Neuronal stem cell (in vitro differentiated cells): Measurements from ENCODE around the gene RNF11.

Experiments used
- DNase-seq: peaks from one replicate; pipeline ENCODE4 v3.0.0-alpha.2; 2013; ENCODE audit warnings: low spot score
- H2AFZ ChIP-seq: one replicate; pipeline ENCODE4 v1.6.1; 2013; ENCODE audit warnings: mild to moderate bottlenecking, low read length, inconsistent platforms
- H2AK5ac ChIP-seq: 2 replicates; pipeline ENCODE4 v1.6.1; 2013; ENCODE audit warnings: low read depth, mild to moderate bottlenecking, inconsistent platforms, low read length, moderate library complexity, mixed read lengths
- H2BK120ac ChIP-seq: 2 replicates; pipeline ENCODE4 v1.6.1; 2013; ENCODE audit warnings: low read depth, mild to moderate bottlenecking, inconsistent platforms, low read length, moderate library complexity, mixed read lengths
- H2BK12ac ChIP-seq: one replicate; pipeline ENCODE4 v1.6.1; 2013; ENCODE audit warnings: low read length, inconsistent platforms
- H2BK15ac ChIP-seq: 2 replicates; pipeline ENCODE4 v1.6.1; 2013; ENCODE audit warnings: mild to moderate bottlenecking, low read length, inconsistent platforms, mixed read lengths
- H2BK5ac ChIP-seq: one replicate; pipeline ENCODE4 v1.6.1; 2013; ENCODE audit warnings: inconsistent platforms, mild to moderate bottlenecking, low read length, moderate library complexity
- H3K14ac ChIP-seq: one replicate; pipeline ENCODE4 v1.6.1; 2013; ENCODE audit warnings: low read length, inconsistent platforms
- H3K18ac ChIP-seq: 2 replicates; pipeline ENCODE4 v1.6.1; 2013; ENCODE audit warnings: low read length, inconsistent platforms
- H3K23ac ChIP-seq: 2 replicates; pipeline ENCODE4 v1.6.1; 2013; ENCODE audit warnings: low read depth, mild to moderate bottlenecking, mixed read lengths, low read length, inconsistent platforms; ENCODE audit not compliant: poor library complexity
- H3K27ac ChIP-seq: replicated peaks from 3 replicates; pipeline ENCODE4 v1.5.1; 2013; ENCODE audit warnings: low read length, inconsistent platforms
- H3K27me3 ChIP-seq, 3 experiments: 2 replicates each; pipeline ENCODE4 v1.6.1; 2013; ENCODE audit warnings: low read length in 3 of 3, mild to moderate bottlenecking in 2 of 3, inconsistent platforms in 1 of 3, low read depth in 1 of 3, mixed read lengths in 1 of 3, moderate library complexity in 1 of 3; ENCODE audit not compliant: control insufficient read depth in 3 of 3, insufficient read depth in 3 of 3
- H3K36me3 ChIP-seq, 2 donors: replicated peaks in 1 of 2; 2 replicates each; pipeline ENCODE4 v1.6.1; 2013; ENCODE audit warnings: low read length in 2 of 2; ENCODE audit not compliant: control insufficient read depth in 2 of 2, insufficient read depth in 2 of 2
- H3K4ac ChIP-seq: 2 replicates; pipeline ENCODE4 v1.6.1; 2013; ENCODE audit warnings: inconsistent platforms, mild to moderate bottlenecking, low read length, moderate library complexity
- H3K4me1 ChIP-seq, 2 donors: 1 replicate in 1 of 2; 2 replicates in 1 of 2; pipeline ENCODE4 v1.6.1; 2013; ENCODE audit warnings: low read length in 2 of 2, low read depth in 1 of 2; ENCODE audit not compliant: control insufficient read depth in 2 of 2, insufficient read depth in 1 of 2
- H3K4me2 ChIP-seq: one replicate; pipeline ENCODE4 v1.6.1; 2013; ENCODE audit warnings: mild to moderate bottlenecking, low read length, inconsistent platforms; ENCODE audit not compliant: insufficient read depth, poor library complexity, severe bottlenecking
- H3K4me3 ChIP-seq, 2 donors: 2 replicates each; pipeline ENCODE4 v1.5.1; 2013; ENCODE audit warnings: low read length in 2 of 2, mild to moderate bottlenecking in 2 of 2, inconsistent platforms in 1 of 2, moderate library complexity in 1 of 2
- H3K79me1 ChIP-seq: one replicate; pipeline ENCODE4 v1.6.1; 2013; ENCODE audit warnings: low read depth, mild to moderate bottlenecking, inconsistent platforms, low read length, moderate library complexity
- H3K9ac ChIP-seq: one replicate; pipeline ENCODE4 v1.6.1; 2013; ENCODE audit warnings: mild to moderate bottlenecking, low read depth, low read length, inconsistent platforms; ENCODE audit not compliant: poor library complexity
- H3K9me3 ChIP-seq, 2 donors: replicated peaks in 1 of 2; 2 replicates each; pipeline versions ENCODE3 to v1.6.1; 2013; ENCODE audit warnings: low read length in 2 of 2, mild to moderate bottlenecking in 2 of 2, inconsistent platforms in 1 of 2, low read depth in 1 of 2, mixed read lengths in 1 of 2, moderate library complexity in 1 of 2; ENCODE audit not compliant: control insufficient read depth in 2 of 2, insufficient read depth in 1 of 2
- H4K8ac ChIP-seq: one replicate; pipeline ENCODE4 v1.6.1; 2013; ENCODE audit warnings: low read depth, mild to moderate bottlenecking, inconsistent platforms, low read length, moderate library complexity
- H4K91ac ChIP-seq: one replicate; pipeline ENCODE4 v1.6.1; 2013; ENCODE audit warnings: low read length, low read depth, mild to moderate bottlenecking, inconsistent platforms; ENCODE audit not compliant: poor library complexity
- WGBS, 2 donors: extraction: QIAGEN DNeasy Blood & Tissue Kit; methylation state at CpG; one replicate each; pipeline ENCODE4 v1.1.7; 2013; ENCODE audit warnings: missing lambda C conversion rate in 2 of 2, mixed read lengths in 1 of 2; ENCODE audit not compliant: insufficient read length in 2 of 2, insufficient replicate concordance in 1 of 2; ENCODE audit errors: extremely low coverage in 2 of 2; 5-methylcytosine and 5-hydroxymethylcytosine counted together

Gene RNF11

GRCh38 chr1:51266181-51266580 is 30.1 kb downstream of the RNF11 start:
- H2BK5ac ChIP-seq, result no peak overlapping the region
- no CpG with 5 or more reads among the region's 2 CpGs for WGBS, 2 donors
- H3K4me2 ChIP-seq, result no peak overlapping the region
- H3K9me3 ChIP-seq, result no peaks in the 10 kb centered on the region
- no peak overlapping the region for H3K9ac ChIP-seq
- H3K18ac ChIP-seq, result no peak overlapping the region
- H2AK5ac ChIP-seq, result no peak overlapping the region
- H4K8ac ChIP-seq, result no peak overlapping the region
- H2BK12ac ChIP-seq, result no peak overlapping the region
- no peaks in the 10 kb centered on the region for H3K79me1 ChIP-seq
- H3K4me3 ChIP-seq, result no peak overlapping the region
- no peak overlapping the region for H3K23ac ChIP-seq
- no peak overlapping the region for H2BK15ac ChIP-seq
- no peaks in the 10 kb centered on the region for H3K27me3 ChIP-seq
- no peak overlapping the region for H3K4ac ChIP-seq
- peaks cover 1 to 2% of the 10 kb centered on the region in 2 donors for H3K4me1 ChIP-seq
- no peak for DNase-seq
- peaks cover 0 to 21% of the 10 kb centered on the region in 2 donors for H3K36me3 ChIP-seq
- H2AFZ ChIP-seq, result no peak overlapping the region
- no peak overlapping the region for H2BK120ac ChIP-seq
- no peak overlapping the region for H3K14ac ChIP-seq
- no peak overlapping the region for H4K91ac ChIP-seq
- no peak overlapping the region for H3K27ac ChIP-seq

DNA sequence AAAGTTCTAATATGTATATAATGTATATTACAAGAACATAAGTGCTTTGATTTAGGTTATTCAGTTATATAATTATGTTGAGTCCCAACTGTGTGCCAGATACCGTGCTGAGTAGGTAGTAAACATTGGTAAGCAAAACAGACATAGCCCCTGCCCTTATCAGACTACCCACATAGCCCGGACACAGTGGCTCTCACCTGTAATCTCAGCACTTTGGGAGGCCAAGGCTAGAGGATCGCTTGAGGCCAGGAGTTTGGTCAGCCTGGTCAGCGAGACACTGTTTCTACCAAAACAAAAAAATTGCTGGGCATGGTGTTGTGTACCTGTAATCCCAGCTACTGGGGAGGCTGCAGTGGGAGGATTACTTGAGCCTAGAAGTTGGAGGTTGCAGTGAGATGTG is 30.7 kb downstream of the RNF11 start:
- Histone ChIP-seq H4K8ac (no peak overlapping the region), H3K23ac (no peak overlapping the region), H3K4me3 (no peak overlapping the region), H3K4ac (no peak overlapping the region), H4K91ac (no peak overlapping the region), H3K79me1 (no peaks in the 10 kb centered on the region), H2BK120ac (no peak overlapping the region), H2BK15ac (no peak overlapping the region), H3K4me2 (no peak overlapping the region), H3K14ac (no peak overlapping the region), H3K36me3 (peaks cover 0 to 27% of the 10 kb centered on the region in 2 donors), H3K27ac (no peak overlapping the region), H3K9ac (no peak overlapping the region), H2AFZ (no peak overlapping the region), H3K18ac (no peak overlapping the region), H2BK12ac (no peak overlapping the region), H3K27me3 (no peaks in the 10 kb centered on the region), H3K9me3 (no peaks in the 10 kb centered on the region), H2AK5ac (no peak overlapping the region), H3K4me1 (peaks cover 0 to 1% of the 10 kb centered on the region in 2 donors), H2BK5ac (no peak overlapping the region)
- no CpG with 5 or more reads among the region's 4 CpGs for WGBS, 2 donors
- DNase-seq, result no peak

DNA sequence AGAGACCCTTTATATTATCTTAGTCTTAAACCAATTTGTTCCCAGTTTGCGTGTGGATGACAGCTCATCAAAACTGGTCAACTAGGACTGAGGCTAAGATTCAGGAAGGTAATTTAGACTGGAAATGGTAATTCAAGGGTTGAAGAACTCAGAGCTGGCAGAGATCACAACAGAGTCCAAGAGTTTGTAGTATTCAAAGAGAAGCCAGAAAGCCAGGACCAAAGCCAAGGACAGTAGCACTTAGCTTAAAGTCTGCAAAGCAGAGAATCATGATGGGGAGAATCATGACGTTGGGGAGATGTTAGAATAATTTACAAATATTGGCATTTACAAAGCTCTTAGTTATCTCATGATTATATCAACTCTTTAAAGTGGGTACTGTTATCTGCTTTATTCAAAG is 32.6 kb downstream of the RNF11 start:
- Histone ChIP-seq H2AFZ (no peak overlapping the region), H3K9ac (no peak overlapping the region), H3K23ac (no peak overlapping the region), H3K4me2 (no peak overlapping the region), H2BK120ac (no peak overlapping the region), H4K8ac (no peak overlapping the region), H3K14ac (no peak overlapping the region), H3K27me3 (no peaks in the 10 kb centered on the region), H3K79me1 (no peaks in the 10 kb centered on the region), H2BK15ac (no peak overlapping the region), H2BK5ac (no peak overlapping the region), H2BK12ac (no peak overlapping the region), H3K27ac (no peak overlapping the region), H3K36me3 (peaks cover 0 to 42% of the 10 kb centered on the region in 2 donors), H3K4me1 (peaks cover 0 to 1% of the 10 kb centered on the region in 2 donors), H3K4ac (no peak overlapping the region), H4K91ac (no peak overlapping the region), H2AK5ac (no peak overlapping the region), H3K9me3 (no peaks in the 10 kb centered on the region), H3K4me3 (no peak overlapping the region), H3K18ac (no peak overlapping the region)
- no peak for DNase-seq
- no CpG with 5 or more reads among the region's 2 CpGs for WGBS, 2 donors

DNA sequence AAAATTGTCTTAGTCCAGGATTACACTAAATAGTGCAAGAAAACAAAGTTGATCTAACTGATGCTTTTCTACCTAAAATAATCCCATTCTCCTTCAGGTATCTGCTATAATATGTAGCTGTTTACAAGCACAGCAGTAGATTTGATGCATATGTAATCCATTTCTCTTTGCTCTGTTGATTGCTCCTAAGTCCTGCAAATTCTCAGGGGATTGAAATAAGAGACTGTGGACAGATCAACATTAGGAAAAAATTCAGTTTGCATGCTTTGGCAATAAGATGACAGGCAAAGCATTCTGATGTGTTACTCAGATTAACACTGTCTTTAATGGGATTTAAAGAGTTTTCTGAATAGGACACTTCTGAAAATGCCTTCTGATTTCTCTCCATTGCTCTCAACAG is 34.7 kb downstream of the RNF11 start:
- no peak overlapping the region for H3K9ac ChIP-seq
- no peaks in the 10 kb centered on the region for H3K79me1 ChIP-seq
- no peak overlapping the region for H2BK15ac ChIP-seq
- DNase-seq, result no peak
- H3K23ac ChIP-seq, result no peak overlapping the region
- no peak overlapping the region for H2BK120ac ChIP-seq
- no peak overlapping the region for H4K8ac ChIP-seq
- H2BK5ac ChIP-seq, result no peak overlapping the region
- H3K27me3 ChIP-seq, result no peaks in the 10 kb centered on the region
- peaks cover 0 to 49% of the 10 kb centered on the region in 2 donors for H3K36me3 ChIP-seq
- no peak overlapping the region for H3K4me2 ChIP-seq
- H3K4me3 ChIP-seq, result no peak overlapping the region
- no peaks in the 10 kb centered on the region for H3K9me3 ChIP-seq
- no peak overlapping the region for H2AK5ac ChIP-seq
- H3K18ac ChIP-seq, result no peak overlapping the region
- H4K91ac ChIP-seq, result no peak overlapping the region
- no peak overlapping the region for H3K27ac ChIP-seq
- no peaks in the 10 kb centered on the region for H3K4me1 ChIP-seq
- H3K14ac ChIP-seq, result no peak overlapping the region
- H2AFZ ChIP-seq, result no peak overlapping the region
- no peak overlapping the region for H2BK12ac ChIP-seq
- no peak overlapping the region for H3K4ac ChIP-seq
